ENCODE measurements around the gene COTL1. TPM values are rescaled to one million over a fixed set of nuclear protein-coding genes. Genes with fewer than 3 reads are reported as not detected.

Gene COTL1
- total RNA-seq, 2 experiments from 2014 or later = 664 to 677 TPM

- peak overlapping the region; percentile 100 for H3K27ac Mint-ChIP-seq
- CTCF ChIA-PET = interaction anchor here (0.7 to 1.7 kb wide), 10 partner anchors 8 to 129 kb away, joined by 3 to 7 read pairs (median 3); no protein-coding TSS in a partner anchor
- no peaks in the 10 kb centered on the region for H3K9me3 Mint-ChIP-seq
Observed at GRCh38 chr16:84597931-84598351, 19.9 kb downstream of the COTL1 start.

GRCh38 chr16:84597528-84597896, 20.4 kb downstream of the COTL1 start:
- no peak for ATAC-seq
- Mint-ChIP-seq H3K4me1 (ENCODE audit: low read depth) (peaks cover 92% of the 10 kb centered on the region), H3K9me3 (no peaks in the 10 kb centered on the region), H3K27me3 (no peaks in the 10 kb centered on the region), H3K4me3 (peak overlapping the region; percentile 65), H3K27ac (peak overlapping the region; percentile 100), H3K36me3 (ENCODE audit: low read depth) (peaks cover 72% of the 10 kb centered on the region)
- DNase-seq = peak; percentile 43
- CTCF ChIA-PET = interaction anchor here (0.7 to 1.7 kb wide), 11 partner anchors 9 to 129 kb away, joined by 3 to 7 read pairs (median 3); no protein-coding TSS in a partner anchor
- POLR2A ChIA-PET = interaction anchor here (0.5 to 7.9 kb wide), 10 partner anchors 9 to 293 kb away, joined by 3 to 94 read pairs (median 4); partner anchors contain the start of gene COTL1
- intact Hi-C loops (cut with micrococcal nuclease) = no loop called here
- TF ChIP-seq CTCF (IDR thresholded peaks at IDR 0.05) = no peak

More at GRCh38 chr16:84597931-84598351, 19.9 kb downstream of the COTL1 start:
- no peaks in the 10 kb centered on the region for H3K27me3 Mint-ChIP-seq
- intact Hi-C loops (cut with micrococcal nuclease) = no loop called here
- no peak for TF ChIP-seq CTCF (IDR thresholded peaks at IDR 0.05)
- H3K36me3 Mint-ChIP-seq (ENCODE audit: low read depth) = peaks cover 70% of the 10 kb centered on the region
- H3K4me3 Mint-ChIP-seq = peak overlapping the region; percentile 65
- DNase-seq (peak; percentile 69), ATAC-seq (peak; percentile 6)
- POLR2A ChIA-PET = interaction anchor here (0.5 to 7.9 kb wide), 10 partner anchors 8 to 292 kb away, joined by 3 to 94 read pairs (median 4); partner anchors contain the start of gene COTL1
- peaks cover 92% of the 10 kb centered on the region for H3K4me1 Mint-ChIP-seq (ENCODE audit: low read depth)

GRCh38 chr16:84596801-84597527, 20.9 kb downstream of the COTL1 start:
- no peak for TF ChIP-seq CTCF (IDR thresholded peaks at IDR 0.05)
- ChIA-PET CTCF (interaction anchor here (0.9 to 1.7 kb wide), 9 partner anchors 8 to 130 kb away, joined by 3 to 7 read pairs (median 3); no protein-coding TSS in a partner anchor), POLR2A (interaction anchor here (0.5 to 7.9 kb wide), 12 partner anchors 9 to 293 kb away, joined by 3 to 94 read pairs (median 4); partner anchors contain the start of gene COTL1)
- intact Hi-C loops (cut with micrococcal nuclease) = no loop called here
- ATAC-seq = no peak
- H3K27me3 Mint-ChIP-seq = no peaks in the 10 kb centered on the region
- DNase-seq = no peak
- H3K4me3 Mint-ChIP-seq = peak overlapping the region; percentile 65
- peaks cover 92% of the 10 kb centered on the region for H3K4me1 Mint-ChIP-seq (ENCODE audit: low read depth)
- peaks cover 75% of the 10 kb centered on the region for H3K36me3 Mint-ChIP-seq (ENCODE audit: low read depth)
- no peaks in the 10 kb centered on the region for H3K9me3 Mint-ChIP-seq
- H3K27ac Mint-ChIP-seq = peak overlapping the region; percentile 100

GRCh38 chr16:84596161-84596560, 21.7 kb downstream of the COTL1 start:
- POLR2A ChIA-PET = interaction anchor here (0.6 to 2.6 kb wide), 4 partner anchors 11 to 82 kb away, joined by 3 to 11 read pairs (median 4); no protein-coding TSS in a partner anchor
- peak overlapping the region; percentile 100 for H3K27ac Mint-ChIP-seq
- H3K36me3 Mint-ChIP-seq (ENCODE audit: low read depth) = peaks cover 74% of the 10 kb centered on the region
- H3K4me3 Mint-ChIP-seq = no peak overlapping the region
- H3K4me1 Mint-ChIP-seq (ENCODE audit: low read depth) = peaks cover 87% of the 10 kb centered on the region
- intact Hi-C loops (cut with micrococcal nuclease) = no loop called here
- DNase-seq (no peak), ATAC-seq (no peak)
- no peak for TF ChIP-seq CTCF (IDR thresholded peaks at IDR 0.05)
- CTCF ChIA-PET = interaction anchor here (1.0 kb wide), 1 partner anchor 83 kb away, joined by 3 read pairs; no protein-coding TSS in a partner anchor
- H3K9me3 Mint-ChIP-seq = no peaks in the 10 kb centered on the region
- H3K27me3 Mint-ChIP-seq = no peaks in the 10 kb centered on the region
